B cell (primary cell): ENCODE data around the gene KCNIP1. TPM values are rescaled to one million over a fixed set of nuclear protein-coding genes. Genes with fewer than 3 reads are reported as not detected.

Experiments
- ATAC-seq: fragments of 200-7000 bp; cut with Tn5 transposase; one replicate; pipeline ENCODE4 v1.10.0; 2021; ENCODE audit warnings: low read depth, mild to moderate bottlenecking, moderate number of reproducible peaks, moderate library complexity
- CTCF ChIA-PET: fragments of 350-600 bp; sonication (Branson Sonifier 250); formaldehyde crosslinking; loops from one replicate; lab custom pipeline; 2021; ENCODE audit warnings: antibody characterized with exemption, inconsistent platforms; lab: Charles Lee
- POLR2A ChIA-PET: fragments of 350-600 bp; sonication (Branson Sonifier 250); formaldehyde crosslinking; loops from one replicate; lab custom pipeline; 2021; ENCODE audit warnings: antibody characterized with exemption; lab: Charles Lee
- DNase-seq: peaks from one replicate; pipeline ENCODE4 v3.0.0; 2013
- H2AFZ ChIP-seq: 2 replicates; pipeline ENCODE4 v1.6.1; 2012; ENCODE audit warnings: mild to moderate bottlenecking, low read depth, low read length; ENCODE audit not compliant: insufficient read depth, poor library complexity, severe bottlenecking
- H3K27ac ChIP-seq, 2 donors: 1 replicate in 1 of 2; 2 replicates in 1 of 2; pipeline ENCODE4 v1.5.1; 2012 to 2013; ENCODE audit warnings: low read length in 2 of 2, mild to moderate bottlenecking in 2 of 2, moderate library complexity in 1 of 2
- H3K27me3 ChIP-seq, 4 experiments: fragments of 200-600 bp in 1 of 4; sonication (generic) in 1 of 4; replicated peaks in 1 of 4; 1 replicate in 2 of 4; 2 replicates in 2 of 4; pipeline versions ENCODE4 v1.6.1 to v1.7.0; 2013 to 2016; ENCODE audit warnings: low read length in 3 of 4, mild to moderate bottlenecking in 2 of 4, mixed read lengths in 1 of 4, moderate library complexity in 1 of 4; ENCODE audit not compliant: insufficient read depth in 4 of 4, control insufficient read depth in 3 of 4; ENCODE audit errors: control extremely low read depth in 1 of 4
- H3K36me3 ChIP-seq, 2 experiments: replicated peaks in 1 of 2; 1 replicate in 1 of 2; 2 replicates in 1 of 2; pipeline versions ENCODE4 v1.6.1 to v1.7.1; 2013; ENCODE audit warnings: low read length in 1 of 2; ENCODE audit not compliant: insufficient read depth in 2 of 2, control insufficient read depth in 1 of 2; ENCODE audit errors: control extremely low read depth in 1 of 2, extremely low read depth in 1 of 2
- H3K4me1 ChIP-seq, 2 donors: fragments of 200-600 bp in 1 of 2; sonication (generic) in 1 of 2; 1 replicate in 1 of 2; 2 replicates in 1 of 2; pipeline versions ENCODE4 v1.5.1 to v1.6.1; 2013 to 2017; ENCODE audit warnings: low read length in 2 of 2; ENCODE audit not compliant: control insufficient read depth in 2 of 2, insufficient read depth in 2 of 2
- H3K4me2 ChIP-seq: replicated peaks from 2 replicates; pipeline ENCODE3; 2012; ENCODE audit warnings: mild to moderate bottlenecking, low read depth, low read length; ENCODE audit not compliant: poor library complexity, severe bottlenecking
- H3K4me3 ChIP-seq, 5 experiments: fragments of 200-600 bp in 1 of 5; sonication (generic) in 1 of 5; 1 replicate in 3 of 5; 2 replicates in 2 of 5; pipeline versions ENCODE4 v1.5.1 to v1.7.0; 2011 to 2016; ENCODE audit warnings: low read length in 4 of 5, mild to moderate bottlenecking in 4 of 5, low read depth in 2 of 5, control low read depth in 1 of 5, moderate library complexity in 1 of 5; ENCODE audit not compliant: insufficient read depth in 1 of 5; ENCODE audit errors: control extremely low read depth in 1 of 5, extremely low read depth in 1 of 5
- H3K79me2 ChIP-seq: fragments of 200-600 bp; sonication (generic); one replicate; pipeline ENCODE4 v1.6.0; 2016; ENCODE audit warnings: low read length; ENCODE audit not compliant: control insufficient read depth, insufficient read depth
- H3K9ac ChIP-seq: fragments of 200-600 bp; sonication (generic); 2 replicates; pipeline ENCODE4 v1.6.1; 2017; ENCODE audit warnings: mild to moderate bottlenecking, low read length, moderate library complexity
- H3K9me3 ChIP-seq, 3 donors: one replicate each; pipeline versions ENCODE4 v1.6.1 to v1.7.1; 2013; ENCODE audit warnings: low read length in 2 of 3; ENCODE audit not compliant: control insufficient read depth in 2 of 3, insufficient read depth in 1 of 3; ENCODE audit errors: control extremely low read depth in 1 of 3
- H4K20me1 ChIP-seq: 2 replicates; pipeline ENCODE4 v1.6.0; 2012; ENCODE audit warnings: mild to moderate bottlenecking, low read length; ENCODE audit not compliant: insufficient read depth, control insufficient read depth, poor library complexity, severe bottlenecking
- H3K27ac Mint-ChIP-seq: one replicate; pipeline ENCODE4 v1.8.0; 2021; ENCODE audit warnings: mixed read lengths
- H3K27me3 Mint-ChIP-seq: one replicate; pipeline ENCODE4 v1.8.0; 2021; ENCODE audit warnings: mixed read lengths
- H3K4me1 Mint-ChIP-seq: one replicate; pipeline ENCODE4 v1.8.0; 2021; ENCODE audit warnings: mixed read lengths
- H3K4me3 Mint-ChIP-seq: one replicate; pipeline ENCODE4 v1.8.0; 2021; ENCODE audit warnings: mixed read lengths
- H3K9me3 Mint-ChIP-seq: one replicate; pipeline ENCODE4 v1.8.0; 2022; ENCODE audit warnings: mixed read lengths; ENCODE audit not compliant: insufficient read depth
- CTCF ChIP-seq: fragments of 200-600 bp; IDR thresholded peaks from one replicate; pipeline ENCODE4 v1.8.0; 2022; ENCODE audit warnings: antibody characterized with exemption, mild to moderate bottlenecking
- EZH2 ChIP-seq: IDR thresholded peaks from 2 replicates; pipeline ENCODE4 v1.6.1; 2012; ENCODE audit warnings: borderline replicate concordance, low read depth, mild to moderate bottlenecking, moderate library complexity, low read length; ENCODE audit not compliant: insufficient read depth, poor library complexity, severe bottlenecking
- WGBS: methylation state at CpG from one replicate; pipeline ENCODE4 v1.1.5; 2013; ENCODE audit warnings: missing lambda C conversion rate; ENCODE audit not compliant: insufficient coverage; 5-methylcytosine and 5-hydroxymethylcytosine counted together
- intact Hi-C: fragments of 100-400 bp; cut with micrococcal nuclease; formaldehyde crosslinking; loops from one replicate; pipeline ENCODE4 v1.10.0; 2022
- polyA plus RNA-seq: library from polyadenylated mRNA; depleted of rRNA; stranded (reverse); fragments of >200 nt; gene quantifications from 2 replicates; pipeline ENCODE4 v1.2.3, GENCODE V29; 2012
- total RNA-seq, 2 donors: library from RNA; stranded (reverse); fragments of 120-200 nt in 1 of 2; gene quantifications; 1 replicate in 1 of 2; 2 replicates in 1 of 2; pipeline versions ENCODE4 v1.2.3 to v1.2.4, GENCODE V29; 2013 to 2022

KCNIP1 gene
- total and polyA plus RNA-seq, 2 donors (not counting 1 experiment from before 2014, with no cell fraction given) = not detected

GRCh38 chr5:170569101-170569500, 65.3 kb downstream of the KCNIP1 start:
- no peak overlapping the region for H2AFZ ChIP-seq
- Mint-ChIP-seq H3K27ac (no peak overlapping the region), H3K4me1 (peaks cover 3% of the 10 kb centered on the region), H3K4me3 (no peak overlapping the region), H3K9me3 (no peaks in the 10 kb centered on the region), H3K27me3 (peaks cover 20% of the 10 kb centered on the region)
- WGBS = 91% methylated on average over 5 of the region's 5 CpGs
- no peaks in the 10 kb centered on the region for H3K9me3 ChIP-seq
- H3K79me2 ChIP-seq = no peaks in the 10 kb centered on the region
- ChIA-PET POLR2A (no interaction called here), CTCF (no interaction called here)
- no peak for DNase-seq
- H4K20me1 ChIP-seq = no peaks in the 10 kb centered on the region
- no peak overlapping the region for H3K9ac ChIP-seq
- no peaks in the 10 kb centered on the region for H3K4me1 ChIP-seq
- H3K4me3 ChIP-seq = no peak overlapping the region
- no peaks in the 10 kb centered on the region for H3K36me3 ChIP-seq
- TF ChIP-seq EZH2 (no peak), CTCF (no peak)
- H3K4me2 ChIP-seq = no peak overlapping the region
- ATAC-seq = no peak
- intact Hi-C loops = no loop called here
- no peak overlapping the region for H3K27ac ChIP-seq
- H3K27me3 ChIP-seq = peaks cover 0 to 6% (median 1%) of the 10 kb centered on the region in 4 experiments

GRCh38 chr5:170570476-170570875, 66.7 kb downstream of the KCNIP1 start:
- Histone ChIP-seq H3K4me1 (no peaks in the 10 kb centered on the region), H3K4me2 (no peak overlapping the region), H2AFZ (no peak overlapping the region), H3K27me3 (peaks cover 0 to 6% (median 1%) of the 10 kb centered on the region in 4 experiments), H3K27ac (no peak overlapping the region), H3K36me3 (no peaks in the 10 kb centered on the region), H3K9me3 (no peaks in the 10 kb centered on the region), H4K20me1 (no peaks in the 10 kb centered on the region), H3K79me2 (no peaks in the 10 kb centered on the region), H3K4me3 (no peak overlapping the region), H3K9ac (no peak overlapping the region)
- WGBS = 77% methylated on average over 5 of the region's 8 CpGs
- Mint-ChIP-seq H3K27ac (no peak overlapping the region), H3K4me1 (peaks cover 3% of the 10 kb centered on the region), H3K9me3 (no peaks in the 10 kb centered on the region), H3K4me3 (no peak overlapping the region), H3K27me3 (peaks cover 16% of the 10 kb centered on the region)
- TF ChIP-seq CTCF (no peak), EZH2 (no peak)
- ATAC-seq (no peak), DNase-seq (no peak)
- POLR2A ChIA-PET = no interaction called here
- intact Hi-C loops = no loop called here
- CTCF ChIA-PET = interaction anchor here (0.6 kb wide), 1 partner anchor 1612 kb away, joined by 3 read pairs; no protein-coding TSS in a partner anchor
